Measurements from ENCODE around the gene QRSL1.
"Not testable (repeated sequence)": the region's sequence is repeated elsewhere in the genome, so short reads cannot be mapped to it uniquely, and the experiment has no call there.

Gene QRSL1, protein sequence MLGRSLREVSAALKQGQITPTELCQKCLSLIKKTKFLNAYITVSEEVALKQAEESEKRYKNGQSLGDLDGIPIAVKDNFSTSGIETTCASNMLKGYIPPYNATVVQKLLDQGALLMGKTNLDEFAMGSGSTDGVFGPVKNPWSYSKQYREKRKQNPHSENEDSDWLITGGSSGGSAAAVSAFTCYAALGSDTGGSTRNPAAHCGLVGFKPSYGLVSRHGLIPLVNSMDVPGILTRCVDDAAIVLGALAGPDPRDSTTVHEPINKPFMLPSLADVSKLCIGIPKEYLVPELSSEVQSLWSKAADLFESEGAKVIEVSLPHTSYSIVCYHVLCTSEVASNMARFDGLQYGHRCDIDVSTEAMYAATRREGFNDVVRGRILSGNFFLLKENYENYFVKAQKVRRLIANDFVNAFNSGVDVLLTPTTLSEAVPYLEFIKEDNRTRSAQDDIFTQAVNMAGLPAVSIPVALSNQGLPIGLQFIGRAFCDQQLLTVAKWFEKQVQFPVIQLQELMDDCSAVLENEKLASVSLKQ

DNA sequence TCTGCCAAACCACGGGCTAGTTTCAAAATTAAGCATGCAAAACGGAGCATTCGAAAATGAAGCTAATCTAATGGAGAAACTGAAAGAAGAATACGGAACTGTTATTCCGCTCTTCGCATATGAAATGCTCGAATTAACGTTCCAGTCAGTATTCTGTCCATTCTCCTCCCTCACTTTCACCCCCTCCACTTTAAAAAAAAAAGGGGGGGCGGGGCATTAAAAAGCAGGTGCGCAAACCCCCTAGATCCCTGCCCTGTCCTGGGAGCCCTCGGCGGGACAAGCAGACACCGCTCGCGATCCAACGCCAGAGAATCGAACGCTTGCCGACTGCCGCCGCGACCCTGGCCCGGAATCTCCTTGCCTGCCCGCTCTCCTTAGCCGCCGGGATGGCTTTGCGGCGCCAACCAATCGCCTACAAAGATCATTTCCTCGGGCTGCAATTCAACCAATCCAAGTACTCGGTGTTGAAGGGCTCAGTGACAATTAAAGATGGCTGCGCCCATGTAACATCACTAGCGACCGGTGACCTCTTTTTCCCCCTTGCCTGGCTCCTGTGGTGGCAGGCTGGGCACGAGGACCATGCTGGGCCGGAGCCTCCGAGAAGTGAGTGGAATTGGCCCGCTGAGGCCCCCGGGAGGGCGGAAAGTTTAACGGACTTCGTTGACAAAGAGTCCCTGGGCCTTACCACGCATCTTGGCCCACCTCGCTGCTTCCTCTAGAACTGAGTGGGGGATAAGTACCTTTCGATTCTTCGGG, at the start of gene QRSL1, which contains the start of gene RTN4IP1:
Gene QRSL1 (plus strand): TSS at position 476 of the 756 bp plus-strand sequence. CDS start 104 bp downstream, at position 580.
Gene RTN4IP1 (minus strand): TSS at position 396 of the 756 bp plus-strand sequence. CDS start 477 bp downstream, outside the sequence.
- peak; percentile 70 for DNase-seq

DNA sequence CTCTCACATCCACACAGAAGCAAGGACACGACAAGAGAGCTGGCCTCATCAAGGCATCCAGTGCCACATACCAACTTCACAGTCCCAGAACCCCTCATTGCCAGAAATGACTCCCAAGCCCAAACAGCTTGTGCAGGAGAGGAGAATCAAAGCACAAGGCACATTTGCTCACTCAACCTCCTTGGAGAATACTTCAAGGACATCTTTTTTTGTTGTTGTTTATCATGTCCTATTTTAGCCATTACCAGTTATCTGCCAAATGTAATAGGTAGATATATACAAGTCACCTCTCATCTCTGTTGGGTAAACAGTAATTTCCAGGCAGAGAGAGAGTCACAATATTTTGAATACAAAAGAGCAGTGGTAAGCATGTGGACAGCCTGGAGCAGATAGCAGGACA, 47.9 kb upstream of the QRSL1 start:
- no peak for DNase-seq

DNA sequence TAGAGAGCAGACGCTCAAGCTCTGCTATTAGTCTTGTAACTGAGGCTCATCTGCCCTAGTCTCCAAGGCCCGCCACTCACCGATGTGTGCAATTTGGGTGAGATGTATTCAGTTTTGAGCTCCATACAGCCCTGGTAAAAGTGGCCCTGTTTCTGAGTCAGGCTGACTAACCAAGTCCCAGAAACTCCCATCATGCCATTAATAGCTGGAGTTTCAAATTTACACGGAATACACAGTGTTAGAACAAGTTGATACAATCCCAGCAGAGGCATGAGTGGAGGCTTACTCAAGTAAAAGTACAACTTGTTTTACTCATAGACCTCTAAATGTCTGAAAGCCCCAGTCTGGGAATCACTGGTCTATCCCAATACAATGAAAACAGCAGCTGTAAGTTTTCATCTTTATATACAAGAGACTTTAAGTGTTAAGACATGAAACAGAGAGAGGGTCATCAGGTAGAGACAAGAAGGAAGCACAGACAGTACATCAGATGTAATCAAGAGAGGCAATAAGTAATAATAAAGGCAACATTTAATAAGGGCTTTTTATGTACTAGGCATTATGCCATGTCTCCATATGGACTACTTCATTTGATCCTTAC, 42.5 kb upstream of the QRSL1 start:
- no peak for DNase-seq

DNA sequence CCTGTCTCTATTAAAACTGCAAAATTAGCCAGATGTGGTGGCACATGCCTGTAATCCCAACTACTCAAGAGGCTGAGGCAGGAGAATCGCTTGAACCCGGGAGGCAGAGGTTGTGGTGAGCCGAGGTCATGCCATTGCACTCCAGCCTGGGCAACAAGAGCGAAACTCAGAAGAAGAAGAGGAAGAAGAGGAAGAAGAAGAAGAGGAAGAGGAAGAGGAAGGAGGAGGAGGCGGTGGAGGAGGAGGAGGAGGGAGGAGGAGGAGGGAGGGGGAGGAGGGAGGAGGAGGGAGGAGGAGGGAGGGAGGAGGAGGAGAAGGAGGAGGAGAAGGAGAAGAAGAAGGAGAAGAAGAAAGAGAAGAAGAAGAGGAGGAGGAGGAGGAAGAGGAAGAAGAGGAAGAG, 40.4 kb upstream of the QRSL1 start:
- not testable (repeated sequence) for DNase-seq

DNA sequence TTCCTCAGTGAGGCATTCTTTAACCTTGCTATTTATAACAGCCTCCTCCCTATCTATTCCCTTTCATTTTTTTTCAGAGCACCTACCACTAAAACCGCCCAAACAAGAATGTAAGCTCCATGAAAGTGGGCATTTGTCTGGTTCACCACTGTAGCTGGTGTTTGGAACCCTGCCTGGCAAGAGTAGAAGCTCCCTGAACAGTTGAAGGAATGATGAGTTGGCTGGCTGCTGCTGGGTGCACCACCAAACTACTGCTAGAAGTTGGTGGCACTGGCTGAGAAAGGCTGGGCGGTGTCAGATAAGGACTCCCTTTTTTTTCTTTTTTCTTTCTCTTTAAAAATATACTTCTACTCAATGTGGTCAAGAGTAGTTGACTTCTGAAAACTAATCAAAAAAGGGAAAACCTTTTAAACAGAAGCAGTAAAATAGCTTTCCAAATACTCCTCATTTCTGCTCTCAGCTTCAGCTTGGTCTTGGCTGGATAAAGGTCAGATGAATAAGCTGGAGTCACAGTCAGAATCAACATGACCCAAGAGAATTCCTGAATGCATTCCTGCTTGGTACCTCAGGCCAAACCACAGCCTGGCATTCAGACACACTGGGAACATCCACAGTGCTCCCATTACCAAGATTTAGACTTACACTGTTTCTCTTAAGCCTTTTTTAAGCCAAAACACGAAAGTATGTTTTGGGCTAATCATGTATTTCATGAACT, 38.1 kb upstream of the QRSL1 start:
- DNase-seq = no peak

DNA sequence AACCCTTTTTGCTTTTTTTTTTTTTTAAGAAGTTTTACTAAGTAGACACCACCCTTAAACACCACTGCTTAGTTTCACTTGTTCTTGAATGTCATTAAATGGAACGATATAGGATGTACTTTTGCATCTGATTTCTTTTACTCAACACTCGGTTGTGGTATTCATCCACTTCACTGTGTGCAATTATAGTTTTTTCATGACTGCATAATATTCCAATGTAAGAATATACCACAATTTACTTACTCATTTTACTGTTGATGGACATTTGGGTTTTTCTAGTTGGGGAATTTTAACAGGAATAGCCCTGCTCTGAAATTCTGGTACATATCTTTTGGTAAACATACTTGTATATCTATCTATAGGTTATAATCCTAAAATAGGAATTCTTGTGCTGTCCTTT, 29.9 kb upstream of the QRSL1 start:
- DNase-seq = no peak

DNA sequence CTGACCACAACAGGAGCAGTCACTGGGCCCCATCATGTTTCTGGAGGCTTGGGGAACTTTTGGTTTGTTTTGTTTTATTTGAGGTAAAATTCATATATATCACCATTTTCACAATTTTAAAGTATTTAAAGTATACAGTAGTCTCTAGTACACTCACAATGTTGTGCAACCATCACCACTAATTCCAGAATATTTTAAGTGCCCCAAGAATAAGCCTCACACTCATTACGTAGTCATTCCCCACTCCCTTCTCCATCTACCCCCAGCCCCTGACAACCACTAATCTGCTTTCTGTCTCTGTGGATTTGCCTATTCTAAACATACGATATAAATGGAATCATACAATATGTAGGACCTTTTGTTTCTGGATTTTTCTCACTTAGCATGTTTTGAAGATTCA, 29.0 kb upstream of the QRSL1 start:
- DNase-seq = no peak

DNA sequence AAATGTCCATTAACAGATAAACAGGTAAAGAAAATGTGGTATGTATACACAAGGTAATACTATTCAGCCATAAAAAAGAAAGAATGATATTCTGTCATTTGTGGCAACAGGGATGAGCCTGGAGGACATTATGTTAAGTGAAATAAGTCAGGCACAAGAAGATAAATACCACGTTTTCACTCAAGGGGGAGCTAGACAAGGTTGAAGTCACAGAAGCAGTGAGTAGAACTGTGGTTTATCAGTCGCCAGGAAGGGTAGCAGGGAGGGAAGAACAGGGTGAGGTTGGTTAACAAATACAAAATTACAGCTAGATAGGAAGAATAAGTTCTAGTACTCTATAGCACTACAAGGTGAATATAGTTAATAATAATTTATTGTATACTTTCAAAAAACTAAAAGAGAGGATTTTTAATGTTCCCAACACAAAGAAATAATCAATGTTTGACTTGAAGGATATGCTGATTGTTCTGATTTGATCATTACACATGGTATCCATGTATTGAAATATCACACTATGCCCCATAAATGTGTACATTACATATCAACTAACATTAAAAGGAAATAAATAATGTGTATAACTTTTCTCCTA, 21.2 kb upstream of the QRSL1 start:
- DNase-seq = no peak

DNA sequence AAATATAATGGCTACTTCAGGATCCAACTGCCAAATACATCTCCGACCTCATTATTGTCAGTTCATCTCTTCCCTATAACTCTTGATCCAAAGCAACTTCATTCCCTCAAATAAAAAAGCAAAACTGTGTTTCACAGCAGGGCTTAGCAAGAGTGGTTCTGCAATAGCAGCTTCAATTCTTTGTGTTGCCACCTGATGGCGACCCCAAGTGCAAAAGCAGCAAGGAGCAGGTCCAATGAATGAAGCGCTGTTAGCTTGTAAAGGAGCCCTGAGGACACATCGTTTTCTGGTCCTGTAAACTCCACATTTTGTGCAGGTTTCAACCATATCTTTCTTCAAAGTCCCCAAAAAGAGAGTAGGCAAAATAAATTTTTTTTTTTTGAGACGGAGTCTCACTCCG, 19.7 kb upstream of the QRSL1 start:
- DNase-seq = no peak

DNA sequence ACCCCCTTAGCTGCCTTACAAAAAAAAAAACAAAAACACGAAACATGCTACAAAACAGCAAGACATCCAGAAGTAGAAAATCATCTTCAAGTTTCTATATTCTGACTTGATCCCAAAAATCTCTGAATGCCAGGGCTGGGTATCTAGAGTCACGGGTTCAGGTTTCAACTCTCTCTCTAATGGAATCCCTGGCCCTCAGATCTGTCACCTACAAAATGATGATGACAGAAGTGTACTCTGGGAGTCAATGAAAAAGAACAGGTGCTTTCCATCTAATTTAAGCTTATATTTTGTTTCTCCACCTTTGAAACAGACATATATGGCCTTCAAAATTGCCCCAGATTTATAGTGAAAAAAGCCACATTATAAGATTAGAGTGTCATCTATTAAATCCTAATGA, 18.3 kb upstream of the QRSL1 start:
- DNase-seq = no peak

DNA sequence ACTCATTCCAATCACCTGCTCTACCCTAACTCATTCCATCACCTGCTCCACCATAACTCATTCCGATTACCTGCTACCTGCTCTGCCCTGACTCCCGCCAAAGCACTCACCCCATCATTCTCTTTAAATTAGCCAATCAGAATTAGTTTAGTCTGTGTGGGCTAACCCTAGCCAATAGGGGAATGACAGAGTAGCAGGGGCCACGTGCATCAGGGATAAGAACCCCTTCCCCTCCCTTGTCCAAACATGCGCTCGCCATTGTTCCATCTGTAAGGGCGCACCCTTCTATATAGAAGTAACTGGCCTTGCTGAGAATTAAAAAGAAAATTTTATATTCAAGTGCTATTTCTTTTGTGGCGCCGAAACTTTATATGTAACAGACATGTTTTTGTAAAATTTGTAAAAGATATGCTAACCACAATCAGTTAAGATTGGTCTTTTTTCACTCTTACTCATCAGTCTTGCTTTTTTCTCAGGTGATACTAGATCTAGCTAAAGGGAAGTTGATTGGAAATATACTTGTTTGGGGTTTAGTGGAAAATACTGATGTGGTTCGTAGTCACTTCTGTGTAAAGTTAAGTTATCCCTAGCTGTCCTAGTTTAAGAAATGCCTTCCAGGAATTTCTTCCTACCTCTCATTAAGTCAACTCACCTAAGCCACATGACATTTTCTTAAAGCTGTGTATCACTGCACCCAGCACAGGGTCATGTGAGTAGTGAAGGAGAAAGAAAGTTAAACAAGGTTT, 16.5 kb upstream of the QRSL1 start:
- no peak for DNase-seq

DNA sequence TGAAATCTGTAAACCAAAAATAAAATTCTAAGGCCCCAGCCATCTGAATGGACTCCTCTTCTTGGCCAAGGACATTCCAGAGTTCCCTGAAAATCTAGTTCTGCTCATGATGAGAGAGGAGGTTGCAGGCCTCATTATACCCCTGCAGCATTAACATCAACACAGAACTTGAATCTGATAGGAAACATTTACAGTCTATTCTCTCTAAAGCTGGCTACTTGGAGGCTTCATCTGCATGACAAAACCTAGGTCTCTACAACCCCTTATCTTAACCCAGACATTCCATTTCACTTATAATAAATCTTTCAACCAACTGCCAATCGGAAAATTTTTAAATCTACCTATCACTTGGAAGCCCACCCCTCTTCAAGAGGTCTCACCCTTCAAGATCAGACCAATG, 15.8 kb upstream of the QRSL1 start:
- no peak for DNase-seq

DNA sequence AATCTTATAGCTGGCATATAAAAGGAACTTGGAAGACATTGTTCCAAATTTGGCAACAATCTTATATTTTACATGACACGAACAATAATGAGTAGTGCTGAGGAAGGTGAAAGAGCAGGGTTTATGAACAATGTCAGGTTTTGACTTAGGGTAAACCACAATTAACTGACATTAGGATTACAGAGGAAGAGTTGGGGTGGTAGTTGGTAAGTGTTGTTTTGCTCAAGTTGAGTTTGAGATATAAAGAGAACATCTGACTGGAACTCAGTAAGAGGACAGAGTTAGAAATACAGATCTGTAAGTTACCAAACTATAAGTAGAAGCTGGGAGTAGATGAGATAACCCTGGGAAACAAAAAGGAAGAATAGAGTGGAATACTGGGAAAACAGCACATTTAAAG, 15.2 kb upstream of the QRSL1 start:
- DNase-seq = no peak

DNA sequence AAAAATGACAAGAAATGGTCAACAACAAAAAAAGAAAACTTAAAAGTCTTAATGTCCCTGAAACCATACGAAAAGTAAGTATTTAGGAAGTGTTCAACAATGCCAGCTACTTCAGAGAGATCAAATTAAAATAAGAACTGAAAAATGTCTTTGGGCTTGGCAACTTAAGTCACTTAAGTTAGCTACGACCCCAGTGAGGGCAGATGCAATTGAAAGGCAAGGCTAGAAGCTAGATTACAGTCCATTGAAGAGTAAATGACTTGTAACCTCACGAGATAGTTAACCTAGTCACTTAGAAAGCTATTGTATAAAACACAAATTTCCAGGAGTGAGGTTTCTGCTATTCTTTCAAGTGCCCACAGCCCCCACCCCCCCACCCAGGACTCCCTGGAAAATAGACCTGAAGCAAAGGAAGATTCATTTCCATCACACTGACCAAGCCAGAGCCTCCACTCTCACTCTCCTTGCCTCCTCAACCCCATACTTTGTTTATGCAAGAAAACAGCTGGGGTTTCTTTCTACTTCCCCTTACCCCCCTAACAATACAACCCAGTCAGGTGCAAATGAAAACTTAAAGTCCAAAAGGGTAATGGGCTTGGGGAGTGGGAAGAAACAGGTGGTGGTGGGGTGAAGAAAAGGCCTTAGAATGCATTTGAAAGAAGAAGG, 14.7 kb upstream of the QRSL1 start:
- DNase-seq = no peak

DNA sequence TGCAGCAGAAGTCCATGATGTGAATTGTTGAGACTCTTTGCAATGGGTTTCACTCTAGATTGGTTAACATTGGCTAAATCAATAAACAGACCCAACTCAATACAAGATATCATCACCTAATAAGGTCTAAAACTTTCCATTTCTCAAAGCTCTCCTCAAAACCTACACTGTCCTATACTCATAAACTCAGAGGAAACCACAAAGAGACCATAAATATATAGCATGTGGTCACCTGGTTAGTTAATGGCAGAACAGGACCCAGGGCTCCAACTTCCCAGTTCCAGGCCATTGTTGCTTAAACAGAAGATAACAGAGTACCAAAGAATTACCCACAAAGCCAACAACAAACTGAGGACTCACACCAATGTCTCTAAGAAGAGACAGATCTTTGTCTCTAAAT, 12.1 kb upstream of the QRSL1 start:
- no peak for DNase-seq

DNA sequence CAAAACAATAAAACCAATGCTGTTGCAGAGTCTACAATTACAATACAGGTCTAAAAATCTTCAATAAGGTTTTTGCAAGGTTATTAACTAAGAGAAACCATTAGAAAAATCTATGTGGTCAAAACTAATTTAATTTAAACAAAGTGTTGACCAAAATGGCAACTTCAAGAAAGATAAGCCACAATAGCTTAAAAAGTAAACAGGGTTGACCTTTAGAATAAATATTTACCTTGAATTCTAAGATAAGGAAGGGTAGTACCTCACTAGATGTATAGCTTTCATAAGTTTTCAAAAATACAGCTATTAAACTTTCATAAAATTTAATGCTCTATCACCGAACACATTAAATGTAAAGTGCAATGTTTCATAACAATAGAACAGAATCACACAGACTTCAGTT, 11.5 kb upstream of the QRSL1 start:
- DNase-seq = no peak

DNA sequence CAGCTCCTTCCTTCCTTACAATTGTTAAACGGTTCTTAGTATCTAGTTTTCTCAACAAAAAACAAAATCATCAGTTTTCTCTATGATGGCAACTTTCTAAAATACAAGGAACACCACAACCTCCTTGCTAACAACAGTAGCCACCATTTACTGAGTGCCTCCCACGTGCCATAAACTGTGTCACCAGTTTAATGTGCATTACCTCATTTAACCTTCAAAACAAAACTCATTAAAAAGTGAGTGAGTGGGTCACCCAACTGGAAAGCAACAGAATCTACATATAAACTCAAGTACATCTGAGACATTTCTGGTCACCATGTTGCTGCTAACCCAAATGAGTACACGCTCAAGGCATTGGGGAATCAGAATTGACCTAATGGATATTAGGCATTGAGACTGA, 11.1 kb upstream of the QRSL1 start:
- DNase-seq = no peak

DNA sequence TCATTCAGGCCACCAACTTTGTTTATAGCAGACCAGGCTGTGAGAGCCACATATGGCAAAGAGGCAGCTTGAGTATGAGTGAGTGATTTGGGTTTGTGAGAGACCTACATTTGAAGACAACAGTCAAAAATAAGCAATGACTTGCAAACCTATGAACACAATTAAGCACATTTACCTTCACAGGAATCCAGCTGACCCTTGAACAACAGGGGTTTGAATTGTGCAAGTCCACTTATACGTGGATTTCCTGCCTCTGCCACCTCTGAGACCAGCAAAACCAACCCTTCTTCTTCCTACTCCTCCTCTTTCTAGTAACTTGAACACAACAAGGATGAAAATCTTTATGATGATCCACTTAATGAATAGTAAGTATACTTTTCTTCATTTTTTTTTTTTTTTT, 10.2 kb upstream of the QRSL1 start:
- DNase-seq = no peak

DNA sequence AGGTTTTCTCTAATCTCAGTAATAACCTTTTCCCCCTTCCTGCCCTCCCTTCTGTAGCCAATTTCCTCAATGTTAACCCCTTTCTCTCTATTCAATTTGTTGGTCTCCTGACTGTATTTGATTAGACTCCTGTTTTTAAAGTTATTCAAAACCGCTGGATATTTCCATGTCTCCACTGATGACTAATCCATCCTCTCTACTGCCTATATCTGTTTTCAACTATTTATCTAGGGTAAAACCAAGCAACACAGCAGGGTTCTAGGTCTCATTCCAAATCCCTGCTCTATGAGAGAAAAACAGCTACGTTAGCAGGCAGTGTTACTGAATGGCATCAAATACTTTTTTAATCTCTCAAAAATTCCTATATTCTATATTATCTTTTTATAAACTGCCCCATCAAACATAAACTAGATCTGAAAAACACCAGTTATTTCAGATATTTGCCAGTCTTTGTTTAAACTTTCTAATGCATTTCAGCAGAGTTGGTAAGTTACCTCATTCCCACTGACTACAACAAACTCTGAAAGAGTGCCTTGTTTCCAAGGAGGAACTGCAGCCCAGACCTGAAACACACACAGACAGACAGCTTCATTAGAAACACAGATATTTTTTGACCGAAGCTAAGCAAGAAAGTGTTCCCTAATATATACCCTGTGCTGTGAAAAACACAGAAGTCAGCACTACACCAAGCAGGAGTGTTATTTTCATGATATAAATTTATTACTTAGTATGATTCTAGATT, 8.3 kb upstream of the QRSL1 start:
- no peak for DNase-seq

DNA sequence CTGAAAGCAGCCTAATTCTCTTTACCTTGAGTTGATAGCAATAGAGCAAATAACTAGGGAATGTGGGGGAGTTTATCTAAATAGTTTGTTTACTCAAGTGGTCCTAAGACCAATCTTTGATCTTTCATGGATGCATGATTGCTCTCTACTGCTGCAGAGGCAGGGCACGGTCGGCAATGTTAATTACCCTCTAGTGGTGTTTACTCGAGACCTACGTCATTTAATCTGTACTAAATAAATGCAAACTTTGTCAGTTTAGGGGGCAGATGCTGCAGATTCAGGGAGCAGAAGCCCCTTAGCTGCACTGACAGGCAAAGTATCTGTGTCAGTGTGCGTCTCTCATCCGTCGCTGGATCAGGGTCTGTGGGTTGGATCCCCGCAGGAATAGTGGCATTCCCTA, 7.0 kb upstream of the QRSL1 start:
- no peak for DNase-seq
